HTR-8/SVneo (cell line): ENCODE data around the gene CHST11.

Experiments used
- DNase-seq: peaks from one replicate; pipeline ENCODE4 v3.0.0; 2011; ENCODE audit warnings: low spot score, mixed read lengths; ENCODE audit not compliant: insufficient read length
- FAIRE-seq: peaks from 2 replicates; lab custom pipeline; 2011; peaks lifted over from hg19 to GRCh38; lab: Jason Lieb, UNC

Gene CHST11

DNA sequence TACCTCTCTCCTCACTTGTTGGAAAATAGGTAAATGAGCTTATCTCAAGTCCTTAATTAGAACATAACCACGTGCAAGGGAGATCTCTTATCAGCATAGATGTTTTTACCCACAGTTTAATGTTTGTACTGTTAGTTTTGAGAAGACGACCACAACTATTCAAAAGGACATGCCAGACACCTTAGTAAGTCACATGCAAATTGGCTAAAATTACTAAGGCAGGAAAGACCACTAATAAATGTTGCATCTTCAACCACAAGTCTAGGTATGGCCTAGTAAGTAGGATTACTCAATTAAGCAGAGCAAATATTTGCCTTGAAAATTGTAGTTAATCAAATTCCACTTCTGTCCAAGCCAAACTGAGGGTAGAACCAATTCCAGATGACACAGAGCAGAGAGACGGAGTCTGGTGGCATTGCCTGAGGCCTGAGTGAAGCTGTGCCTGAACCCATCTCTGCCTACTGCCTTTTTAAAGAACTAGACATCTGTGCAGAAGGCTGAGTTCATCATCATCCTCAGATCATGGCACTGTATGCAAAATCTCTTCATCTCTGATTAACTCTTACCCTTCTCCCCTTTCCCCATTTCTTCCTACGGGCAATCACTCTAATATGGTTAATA lies 29.7 kb upstream of the CHST11 start:
- DNase-seq = no peak
- FAIRE-seq = no peak

GRCh38 chr12:104427547-104427938 lies 29.2 kb upstream of the CHST11 start:
- FAIRE-seq (no peak), DNase-seq (no peak)

DNA sequence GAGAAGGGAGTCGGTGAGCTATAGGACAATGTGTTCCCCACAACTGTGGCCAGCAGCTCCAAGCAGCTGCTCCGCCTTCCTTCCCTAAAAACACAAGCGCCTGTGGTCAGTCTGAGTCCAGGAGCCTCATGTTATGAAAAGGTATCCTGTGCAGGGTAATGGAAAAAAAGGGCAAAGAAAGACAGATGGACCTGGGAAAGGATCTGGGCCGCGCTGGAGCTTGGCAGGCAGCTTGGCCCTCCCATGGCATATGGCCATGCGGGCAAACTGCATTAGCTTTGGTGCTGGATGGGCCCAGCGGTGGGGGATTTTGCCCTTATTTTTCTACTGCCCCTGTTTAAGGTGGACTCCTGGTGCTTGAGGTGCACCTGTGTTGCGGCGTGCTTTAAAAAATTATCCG lies 23.7 kb upstream of the CHST11 start:
- FAIRE-seq (no peak), DNase-seq (no peak)

GRCh38 chr12:104434129-104434528 lies 22.6 kb upstream of the CHST11 start:
- DNase-seq (no peak), FAIRE-seq (no peak)

- DNase-seq = no peak
Measured at GRCh38 chr12:104435175-104435574, 21.6 kb upstream of the CHST11 start.

DNA sequence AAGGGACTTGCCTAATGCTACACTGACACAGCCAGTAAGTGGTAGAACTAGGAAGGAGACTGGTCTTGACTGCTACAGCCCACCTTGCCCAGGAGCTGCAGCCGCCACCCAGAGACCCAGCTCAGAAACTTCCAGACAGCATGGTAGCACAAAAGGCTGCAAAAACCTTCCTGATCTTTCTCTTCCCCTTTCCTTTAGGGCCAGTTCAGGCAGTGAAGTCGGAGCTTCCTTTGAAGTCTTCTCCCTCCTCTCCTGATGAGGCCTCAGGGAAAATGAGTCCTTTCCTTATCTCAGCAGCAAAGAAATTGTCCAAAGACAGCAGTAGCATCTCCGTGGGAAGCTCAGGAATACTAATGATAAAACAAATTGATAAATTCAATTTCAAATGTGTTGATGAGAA lies 21.0 kb upstream of the CHST11 start:
- no peak for FAIRE-seq
- no peak for DNase-seq

More at GRCh38 chr12:104435175-104435574, 21.6 kb upstream of the CHST11 start:
- no peak for FAIRE-seq

DNA sequence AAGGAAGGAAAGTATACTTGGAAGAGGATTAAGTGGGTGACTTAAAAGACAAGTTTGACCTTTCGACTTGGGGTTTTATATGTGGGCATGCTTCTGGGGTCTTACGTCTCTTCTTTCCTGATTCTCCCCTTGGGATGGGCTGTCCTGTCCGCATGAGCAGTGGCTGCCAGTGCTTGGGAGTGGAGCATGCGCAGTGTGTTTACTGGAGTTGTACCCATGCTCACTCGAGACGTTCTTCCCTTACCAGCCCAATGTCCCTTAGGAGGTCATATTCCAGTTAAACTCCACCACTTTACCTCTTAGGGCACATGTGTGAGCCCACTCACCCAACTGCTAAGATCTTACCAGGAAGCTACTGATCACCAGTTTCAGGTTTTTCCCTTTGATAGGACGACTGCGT lies 20.0 kb upstream of the CHST11 start:
- DNase-seq (no peak), FAIRE-seq (no peak)

DNA sequence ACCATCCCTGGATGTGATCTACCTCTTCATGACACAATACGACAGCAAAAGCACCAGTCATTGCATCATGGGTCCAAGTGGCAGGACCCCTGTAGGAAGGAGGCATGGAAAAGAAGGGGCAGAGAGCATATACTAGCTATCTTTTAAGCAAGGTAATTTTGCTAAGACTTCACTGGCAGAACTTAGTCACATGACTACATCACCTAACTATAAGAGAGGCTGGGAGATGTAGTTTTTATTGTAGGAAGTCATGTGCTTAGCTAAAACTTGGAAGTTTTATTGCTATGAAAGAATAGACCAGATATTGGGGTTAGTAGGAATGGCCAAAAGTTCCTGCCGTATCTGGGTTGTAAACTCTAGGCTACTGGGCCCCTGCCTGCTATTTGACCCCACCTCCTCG lies 18.6 kb upstream of the CHST11 start:
- DNase-seq = no peak
- no peak for FAIRE-seq

DNA sequence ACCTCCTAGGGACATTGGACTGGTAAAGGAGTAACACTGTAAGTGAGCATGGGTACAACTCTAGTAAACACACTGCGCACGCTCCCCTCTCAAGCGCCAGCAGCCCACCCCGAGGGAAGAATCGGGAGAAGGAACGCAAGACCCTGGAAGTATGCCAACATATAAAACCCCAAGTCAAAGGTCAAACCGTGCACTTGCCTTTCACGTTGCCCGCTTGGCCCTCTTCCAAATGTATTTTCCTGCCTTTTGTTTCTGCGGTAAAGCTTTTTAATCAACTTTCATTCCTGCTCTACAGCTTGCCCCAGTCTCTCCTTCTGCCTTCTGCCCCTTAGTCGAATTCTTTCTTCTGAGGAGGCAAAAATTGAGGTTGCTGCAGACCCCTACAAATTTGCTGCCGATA lies 17.6 kb upstream of the CHST11 start:
- DNase-seq = no peak
- no peak for FAIRE-seq

- DNase-seq (no peak), FAIRE-seq (no peak)
Measured at GRCh38 chr12:104443008-104443407, 13.7 kb upstream of the CHST11 start.

GRCh38 chr12:104446646-104447421 lies 9.9 kb upstream of the CHST11 start:
- FAIRE-seq = no peak
- no peak for DNase-seq

- FAIRE-seq (no peak), DNase-seq (no peak)
Measured at GRCh38 chr12:104448031-104448430, 8.7 kb upstream of the CHST11 start.

DNA sequence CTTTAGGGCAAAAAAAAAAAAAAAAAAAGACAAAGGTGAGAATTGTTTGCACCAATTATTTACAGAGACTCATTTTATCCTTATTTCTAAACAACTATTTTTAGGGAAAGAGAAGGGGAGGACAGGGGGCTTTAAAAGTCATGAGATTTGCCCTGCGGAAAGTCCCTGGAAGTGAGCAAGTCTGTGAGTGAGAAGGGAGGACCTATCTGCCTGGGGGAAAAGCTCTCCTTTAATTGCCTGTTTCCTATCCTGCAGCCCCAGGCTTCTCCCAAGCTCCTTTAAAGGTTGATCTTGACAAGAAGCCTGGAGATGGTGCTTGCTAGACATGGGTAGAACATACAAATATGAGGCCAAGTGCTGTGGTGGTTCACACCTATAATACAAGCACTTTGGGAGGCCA lies 8.3 kb upstream of the CHST11 start:
- FAIRE-seq = no peak
- DNase-seq = no peak

GRCh38 chr12:104450700-104451099 lies 6.0 kb upstream of the CHST11 start:
- DNase-seq (no peak), FAIRE-seq (no peak)

DNA sequence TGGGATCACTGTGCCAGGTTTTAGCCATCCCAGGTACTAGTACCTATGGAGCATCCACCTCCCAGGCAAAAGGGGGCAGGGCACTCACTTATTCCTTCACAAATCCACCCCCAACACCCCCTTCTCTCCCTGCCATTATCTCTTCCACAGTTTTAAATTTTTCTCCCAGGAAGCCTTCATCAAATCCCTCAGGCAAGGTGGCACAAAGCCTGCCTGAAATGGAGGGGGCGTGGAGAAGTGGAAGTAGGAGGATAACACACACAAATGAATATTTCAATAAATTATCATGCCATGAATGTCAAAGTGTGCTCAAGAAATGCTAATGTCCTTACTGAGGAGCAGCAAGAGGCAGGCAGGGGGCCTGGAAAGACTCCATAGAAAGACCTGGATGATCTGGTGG lies 4.7 kb upstream of the CHST11 start:
- FAIRE-seq (no peak), DNase-seq (no peak)

DNA sequence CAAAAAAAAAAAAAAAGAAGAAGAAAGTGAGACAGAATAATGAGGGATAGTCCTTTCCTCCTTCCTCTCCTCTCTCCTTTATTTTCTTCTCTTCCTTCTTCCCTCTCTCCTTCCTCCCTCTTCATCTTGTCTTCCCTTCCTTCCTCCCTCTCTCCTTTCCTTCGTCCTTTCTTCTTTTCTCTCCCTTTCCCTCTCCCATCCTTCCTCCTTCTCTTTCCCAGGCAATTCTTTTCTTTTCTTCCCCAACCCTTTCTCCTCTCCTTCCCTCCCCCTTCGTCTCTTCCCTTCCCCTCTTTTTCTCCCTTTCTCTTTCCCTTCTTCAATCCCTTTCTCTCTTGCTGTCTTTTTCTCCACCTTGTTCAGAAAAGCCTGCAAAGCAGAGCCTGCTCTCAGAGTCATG lies 3.6 kb upstream of the CHST11 start:
- DNase-seq (no peak), FAIRE-seq (no peak)

- FAIRE-seq (no peak), DNase-seq (peak; percentile 33)
Measured at GRCh38 chr12:104454997-104455396, 1.8 kb upstream of the CHST11 start.

DNA sequence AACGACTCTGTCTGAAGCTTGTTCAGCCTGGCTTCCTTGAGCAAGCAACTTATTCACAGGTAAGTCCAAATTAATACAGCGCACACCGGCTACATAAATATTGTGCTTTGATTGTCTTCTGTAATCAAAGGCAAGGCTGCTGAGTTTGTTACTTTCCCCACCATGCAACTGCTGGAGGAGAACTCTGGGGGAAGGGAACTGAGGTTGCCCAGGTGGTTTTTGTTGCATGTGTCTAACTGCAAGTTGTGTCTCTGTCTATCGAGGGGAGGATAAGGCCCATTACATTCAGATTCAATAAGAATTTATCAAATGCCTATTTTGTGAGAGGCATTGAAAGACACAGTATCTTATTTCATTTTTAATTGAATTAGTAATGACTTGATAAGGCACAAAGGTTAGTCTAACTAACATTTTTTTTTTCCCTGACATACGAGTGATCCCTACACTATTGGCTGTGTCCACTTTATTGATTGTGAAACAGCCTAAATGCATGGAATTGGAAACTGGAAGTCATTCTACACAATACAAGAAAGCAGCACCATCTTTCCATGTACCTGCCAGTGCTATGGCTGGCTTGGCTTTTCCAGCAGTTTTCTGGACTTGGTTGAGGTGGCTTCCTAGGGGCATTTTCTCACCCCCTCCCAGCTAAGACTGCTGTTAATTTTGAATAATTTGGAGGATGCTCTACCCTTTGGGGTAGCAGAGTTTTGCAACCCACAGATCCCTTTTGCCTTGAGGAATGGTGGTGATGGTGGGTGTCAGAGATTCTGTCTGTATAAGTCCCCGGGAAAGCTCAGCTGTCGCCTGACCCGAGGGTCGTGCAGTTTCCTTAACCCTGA lies 951 bp upstream of the CHST11 start:
- FAIRE-seq (no peak), DNase-seq (no peak)

- DNase-seq (peak; percentile 59), FAIRE-seq (no peak)
Measured at GRCh38 chr12:104456950-104457745, 400 bp downstream of the CHST11 start.
